Activated CD8-positive, alpha-beta T cell treated with anti-CD3 and anti-CD28 coated beads, Interleukin-2, amount 10 ng/mL, durations not matched to agents 7 days and 5 days (primary cell): Measurements from ENCODE around the gene TMED10. TPM values are rescaled to one million over a fixed set of nuclear protein-coding genes. Genes with fewer than 3 reads are reported as not detected.

ENCODE experiments used
- ATAC-seq: fragments of 150-1000 bp; cut with Tn5 transposase; one replicate; pipeline ENCODE4 v1.10.0; 2021; ENCODE audit warnings: moderate library complexity
- CTCF ChIA-PET: fragments of 350-600 bp; sonication (Branson Sonifier 250); formaldehyde crosslinking; loops from one replicate; lab custom pipeline; 2021; ENCODE audit warnings: antibody characterized with exemption; lab: Charles Lee
- POLR2A ChIA-PET: fragments of 350-600 bp; sonication (Branson Sonifier 250); formaldehyde crosslinking; loops from one replicate; lab custom pipeline; 2021; ENCODE audit warnings: antibody characterized with exemption; lab: Charles Lee
- DNase-seq: peaks from one replicate; pipeline ENCODE4 v3.0.0-alpha.2; 2020
- H3K27ac Mint-ChIP-seq: one replicate; pipeline ENCODE4 v1.8.0; 2021; ENCODE audit warnings: mild to moderate bottlenecking, mixed read lengths
- H3K27me3 Mint-ChIP-seq: one replicate; pipeline ENCODE4 v1.8.0; 2021; ENCODE audit warnings: low read depth, mixed read lengths
- H3K36me3 Mint-ChIP-seq: one replicate; pipeline ENCODE4 v1.8.0; 2021; ENCODE audit warnings: low read depth, mixed read lengths
- H3K4me1 Mint-ChIP-seq: one replicate; pipeline ENCODE4 v1.8.0; 2021; ENCODE audit warnings: low read depth, mixed read lengths
- H3K4me3 Mint-ChIP-seq: one replicate; pipeline ENCODE4 v1.8.0; 2021; ENCODE audit warnings: mild to moderate bottlenecking, mixed read lengths
- H3K9me3 Mint-ChIP-seq: one replicate; pipeline ENCODE4 v1.8.0; 2022; ENCODE audit warnings: mixed read lengths; ENCODE audit not compliant: insufficient read depth
- total RNA-seq, 2 experiments: library from RNA; stranded (reverse); gene quantifications; one replicate each; pipeline ENCODE4 v1.2.3, GENCODE V29; 2021

The TMED10 gene
- total RNA-seq, 2 experiments from 2014 or later, result 177 to 188 TPM

GRCh38 chr14:75101491-75101890, 74.9 kb downstream of the TMED10 start:
- no peak for ATAC-seq
- Mint-ChIP-seq H3K4me3 (no peak overlapping the region), H3K27ac (no peak overlapping the region), H3K4me1 (no peaks in the 10 kb centered on the region), H3K9me3 (no peaks in the 10 kb centered on the region), H3K27me3 (no peaks in the 10 kb centered on the region), H3K36me3 (peaks cover 59% of the 10 kb centered on the region)
- ChIA-PET CTCF (interaction anchor here (0.9 to 2.5 kb wide), 4 partner anchors 8 to 195 kb away, joined by 3 to 7 read pairs (median 4); no protein-coding TSS in a partner anchor), POLR2A (no interaction called here)
- no peak for DNase-seq

GRCh38 chr14:75098682-75099081, 77.7 kb downstream of the TMED10 start:
- no peak overlapping the region for H3K4me3 Mint-ChIP-seq
- ChIA-PET POLR2A (no interaction called here), CTCF (interaction anchor here (1.2 kb wide), 1 partner anchor 10 kb away, joined by 7 read pairs; no protein-coding TSS in a partner anchor)
- no peak for DNase-seq
- H3K4me1 Mint-ChIP-seq, result no peaks in the 10 kb centered on the region
- no peak overlapping the region for H3K27ac Mint-ChIP-seq
- ATAC-seq, result no peak
- H3K36me3 Mint-ChIP-seq, result peaks cover 51% of the 10 kb centered on the region
- no peaks in the 10 kb centered on the region for H3K9me3 Mint-ChIP-seq
- no peaks in the 10 kb centered on the region for H3K27me3 Mint-ChIP-seq

- Mint-ChIP-seq H3K4me3 (no peak overlapping the region), H3K36me3 (peaks cover 49% of the 10 kb centered on the region), H3K27me3 (no peaks in the 10 kb centered on the region), H3K27ac (no peak overlapping the region), H3K4me1 (no peaks in the 10 kb centered on the region), H3K9me3 (no peaks in the 10 kb centered on the region)
- ATAC-seq (no peak), DNase-seq (no peak)
- CTCF ChIA-PET, result interaction anchor here (0.5 to 1.2 kb wide), 2 partner anchors 10 to 194 kb away, joined by 3 to 7 read pairs; no protein-coding TSS in a partner anchor
- POLR2A ChIA-PET, result no interaction called here
Measured at GRCh38 chr14:75098212-75098611, 78.2 kb downstream of the TMED10 start.

- no peak for DNase-seq
- H3K4me1 Mint-ChIP-seq, result no peaks in the 10 kb centered on the region
- CTCF ChIA-PET, result no interaction called here
- no peak overlapping the region for H3K4me3 Mint-ChIP-seq
- H3K27me3 Mint-ChIP-seq, result no peaks in the 10 kb centered on the region
- H3K36me3 Mint-ChIP-seq, result peaks cover 48% of the 10 kb centered on the region
- no peak overlapping the region for H3K27ac Mint-ChIP-seq
- H3K9me3 Mint-ChIP-seq, result no peaks in the 10 kb centered on the region
- ATAC-seq, result no peak
- POLR2A ChIA-PET, result no interaction called here
Measured at GRCh38 chr14:75096959-75097358, 79.5 kb downstream of the TMED10 start.

GRCh38 chr14:75095690-75096089, 80.7 kb downstream of the TMED10 start:
- H3K27me3 Mint-ChIP-seq, result no peaks in the 10 kb centered on the region
- H3K4me3 Mint-ChIP-seq, result no peak overlapping the region
- no peak for DNase-seq
- POLR2A ChIA-PET, result interaction anchor here (0.7 kb wide), 1 partner anchor 26 kb away, joined by 3 read pairs; the partner anchor contains the start of gene ZC2HC1C
- ATAC-seq, result no peak
- no peaks in the 10 kb centered on the region for H3K4me1 Mint-ChIP-seq
- H3K36me3 Mint-ChIP-seq, result peaks cover 47% of the 10 kb centered on the region
- H3K9me3 Mint-ChIP-seq, result no peaks in the 10 kb centered on the region
- CTCF ChIA-PET, result interaction anchor here (0.8 to 1.1 kb wide), 3 partner anchors 201 to 477 kb away, joined by 3 read pairs; no protein-coding TSS in a partner anchor
- no peak overlapping the region for H3K27ac Mint-ChIP-seq

- Mint-ChIP-seq H3K27me3 (no peaks in the 10 kb centered on the region), H3K27ac (no peak overlapping the region), H3K4me3 (no peak overlapping the region), H3K36me3 (peaks cover 46% of the 10 kb centered on the region), H3K4me1 (no peaks in the 10 kb centered on the region), H3K9me3 (no peaks in the 10 kb centered on the region)
- DNase-seq (no peak), ATAC-seq (no peak)
- ChIA-PET POLR2A (no interaction called here), CTCF (interaction anchor here (1.0 to 1.1 kb wide), 2 partner anchors 201 to 477 kb away, joined by 3 read pairs; no protein-coding TSS in a partner anchor)
Measured at GRCh38 chr14:75094896-75095295, 81.5 kb downstream of the TMED10 start.

- CTCF ChIA-PET, result no interaction called here
- ATAC-seq (no peak), DNase-seq (no peak)
- Mint-ChIP-seq H3K9me3 (no peaks in the 10 kb centered on the region), H3K4me1 (no peaks in the 10 kb centered on the region), H3K27me3 (no peaks in the 10 kb centered on the region), H3K27ac (no peak overlapping the region), H3K36me3 (peaks cover 32% of the 10 kb centered on the region), H3K4me3 (no peak overlapping the region)
- POLR2A ChIA-PET, result no interaction called here
Measured at GRCh38 chr14:75092698-75093097, 83.7 kb downstream of the TMED10 start.

GRCh38 chr14:75091251-75091650, 85.2 kb downstream of the TMED10 start:
- no peaks in the 10 kb centered on the region for H3K27me3 Mint-ChIP-seq
- H3K27ac Mint-ChIP-seq, result peak overlapping the region; percentile 13
- POLR2A ChIA-PET, result no interaction called here

GRCh38 chr14:75090353-75090752, 86.1 kb downstream of the TMED10 start:
- H3K36me3 Mint-ChIP-seq, result peaks cover 40% of the 10 kb centered on the region

More at GRCh38 chr14:75091251-75091650, 85.2 kb downstream of the TMED10 start:
- H3K36me3 Mint-ChIP-seq, result peaks cover 35% of the 10 kb centered on the region
- H3K4me1 Mint-ChIP-seq, result no peaks in the 10 kb centered on the region
- ATAC-seq, result no peak
- H3K4me3 Mint-ChIP-seq, result no peak overlapping the region
- CTCF ChIA-PET, result interaction anchor here (0.9 to 5.0 kb wide), 5 partner anchors 14 to 249 kb away, joined by 3 to 86 read pairs (median 4); no protein-coding TSS in a partner anchor
- no peaks in the 10 kb centered on the region for H3K9me3 Mint-ChIP-seq
- no peak for DNase-seq

GRCh38 chr14:75088566-75089373, 87.6 kb downstream of the TMED10 start:
- no peak overlapping the region for H3K27ac Mint-ChIP-seq

More at GRCh38 chr14:75090353-75090752, 86.1 kb downstream of the TMED10 start:
- Mint-ChIP-seq H3K9me3 (no peaks in the 10 kb centered on the region), H3K27ac (no peak overlapping the region), H3K4me3 (no peak overlapping the region), H3K27me3 (no peaks in the 10 kb centered on the region), H3K4me1 (no peaks in the 10 kb centered on the region)
- ATAC-seq, result no peak
- no peak for DNase-seq
- POLR2A ChIA-PET, result interaction anchor here (0.7 kb wide), 1 partner anchor 184 kb away, joined by 3 read pairs; no protein-coding TSS in a partner anchor
- CTCF ChIA-PET, result interaction anchor here (1.4 to 5.0 kb wide), 4 partner anchors 15 to 249 kb away, joined by 3 to 86 read pairs (median 6); no protein-coding TSS in a partner anchor

GRCh38 chr14:75088153-75088552, 88.3 kb downstream of the TMED10 start:
- Mint-ChIP-seq H3K27ac (no peak overlapping the region), H3K4me1 (no peaks in the 10 kb centered on the region), H3K4me3 (no peak overlapping the region), H3K27me3 (no peaks in the 10 kb centered on the region), H3K9me3 (no peaks in the 10 kb centered on the region), H3K36me3 (peaks cover 45% of the 10 kb centered on the region)
- ATAC-seq (no peak), DNase-seq (no peak)
- POLR2A ChIA-PET, result interaction anchor here (0.7 to 1.0 kb wide), 2 partner anchors 220 to 227 kb away, joined by 3 read pairs; no protein-coding TSS in a partner anchor
- CTCF ChIA-PET, result interaction anchor here (0.6 to 5.0 kb wide), 53 partner anchors 10 to 479 kb away, joined by 3 to 86 read pairs (median 5); partner anchors contain the start of genes ACYP1, EIF2B2, MLH3 and NEK9

More at GRCh38 chr14:75088566-75089373, 87.6 kb downstream of the TMED10 start:
- peak; percentile 65 for DNase-seq
- peaks cover 45% of the 10 kb centered on the region for H3K36me3 Mint-ChIP-seq
- ATAC-seq, result peak; percentile 69
- no peaks in the 10 kb centered on the region for H3K9me3 Mint-ChIP-seq
- CTCF ChIA-PET, result interaction anchor here (0.6 to 5.0 kb wide), 59 partner anchors 10 to 480 kb away, joined by 3 to 86 read pairs (median 4); partner anchors contain the start of genes ACYP1, EIF2B2, MLH3 and NEK9
- H3K27me3 Mint-ChIP-seq, result no peaks in the 10 kb centered on the region
- H3K4me1 Mint-ChIP-seq, result no peaks in the 10 kb centered on the region
- POLR2A ChIA-PET, result interaction anchor here (0.6 to 1.0 kb wide), 3 partner anchors 218 to 228 kb away, joined by 3 read pairs; no protein-coding TSS in a partner anchor
- H3K4me3 Mint-ChIP-seq, result no peak overlapping the region
